NK-92 (cell line): ENCODE data around the gene FAM124B.

Experiments used
- DNase-seq: peaks from one replicate; lab custom pipeline; 2025; ENCODE audit not compliant: unreplicated experiment; lab: John Stamatoyannopoulos, UW

Gene FAM124B, protein sequence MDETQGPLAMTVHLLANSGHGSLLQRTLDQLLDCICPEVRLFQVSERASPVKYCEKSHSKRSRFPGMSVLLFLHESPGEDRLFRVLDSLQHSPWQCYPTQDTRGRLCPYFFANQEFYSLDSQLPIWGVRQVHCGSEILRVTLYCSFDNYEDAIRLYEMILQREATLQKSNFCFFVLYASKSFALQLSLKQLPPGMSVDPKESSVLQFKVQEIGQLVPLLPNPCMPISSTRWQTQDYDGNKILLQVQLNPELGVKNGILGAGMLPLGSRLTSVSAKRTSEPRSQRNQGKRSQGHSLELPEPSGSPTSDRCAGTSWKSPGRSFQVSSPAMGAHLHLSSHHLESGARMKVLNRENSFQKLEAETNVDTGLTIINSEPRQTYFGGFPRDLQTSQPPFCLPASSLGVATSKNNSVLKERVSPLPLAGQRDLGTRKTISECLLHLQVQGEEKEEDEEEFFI

DNA sequence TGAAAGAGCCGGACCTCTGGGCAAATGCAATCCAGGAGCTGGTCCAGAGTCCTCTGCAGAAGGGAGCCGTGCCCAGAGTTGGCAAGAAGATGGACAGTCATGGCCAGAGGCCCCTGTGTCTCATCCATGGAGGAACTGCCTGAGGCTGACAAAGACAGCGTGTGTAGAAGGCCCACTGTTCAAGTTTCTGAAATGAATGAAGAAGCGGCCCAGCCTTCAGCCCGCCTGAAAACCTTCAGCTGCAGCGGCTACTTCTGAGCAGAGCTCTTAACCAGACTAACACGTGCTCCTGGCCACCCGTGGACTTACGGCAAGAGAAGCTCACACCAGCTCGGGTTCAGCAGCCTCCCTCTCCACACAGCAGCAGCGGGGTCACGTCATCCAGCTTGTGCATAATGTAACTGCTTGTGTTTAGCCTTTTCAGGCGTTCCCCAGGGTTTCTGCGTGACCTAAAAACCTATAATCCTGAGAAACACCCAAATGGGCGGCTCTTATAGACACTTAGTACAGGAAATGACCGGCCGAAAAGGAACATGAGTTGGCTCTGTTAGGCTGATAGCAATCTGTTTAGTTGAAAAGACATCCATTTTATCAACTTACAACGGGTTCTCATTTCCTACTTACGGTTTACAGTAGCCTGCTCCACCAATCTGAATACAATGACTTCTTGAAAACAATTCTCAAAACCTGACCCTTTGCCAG, at the start of gene FAM124B:
TSS of gene FAM124B (minus strand) at position 467 of the 702 bp plus-strand sequence. CDS start at position 128, 339 bp downstream.
- DNase-seq = no peak

DNA sequence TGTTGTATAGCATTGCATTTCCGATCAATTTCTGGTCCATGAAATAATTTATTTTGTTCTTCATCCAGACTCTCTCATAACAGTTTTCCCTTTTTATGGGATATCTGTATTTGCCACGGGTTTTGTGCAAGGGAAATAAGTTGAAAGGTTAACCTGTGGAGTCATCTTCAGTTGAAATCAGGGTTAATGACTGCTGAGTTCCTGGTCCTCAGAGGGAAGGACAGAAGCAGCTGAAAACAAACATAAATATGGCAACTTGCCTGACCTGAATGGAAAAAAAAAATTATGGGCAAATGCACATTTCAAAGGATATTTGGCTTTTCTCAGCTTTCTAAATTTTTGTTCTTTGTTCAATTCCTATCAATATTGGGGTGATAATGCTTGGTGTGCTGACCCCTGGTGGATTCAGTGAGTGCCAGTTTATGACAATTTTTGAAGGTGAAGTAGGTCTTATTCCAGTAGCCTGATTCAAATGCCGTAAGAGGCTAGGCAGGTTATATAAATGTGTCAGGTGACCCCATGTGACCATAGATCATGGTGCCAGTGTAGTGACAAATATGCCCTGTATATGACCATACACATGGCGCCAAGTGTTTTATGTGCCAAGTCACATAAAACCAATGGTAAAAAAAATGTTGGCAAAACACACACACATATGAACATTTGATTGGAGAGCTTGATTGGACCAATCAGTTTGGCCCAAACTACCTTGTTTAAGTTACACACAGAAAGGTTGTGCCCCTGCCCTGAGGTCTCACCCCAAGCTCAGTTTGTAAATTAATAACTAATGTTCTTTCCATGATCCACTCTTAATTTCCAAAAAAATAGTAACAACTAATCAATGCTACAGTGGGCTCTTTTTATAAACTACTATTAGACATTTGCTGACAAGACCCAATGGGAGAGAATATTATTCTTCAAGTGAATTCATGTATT, 47.6 kb upstream of the FAM124B start:
- DNase-seq = no peak

DNA sequence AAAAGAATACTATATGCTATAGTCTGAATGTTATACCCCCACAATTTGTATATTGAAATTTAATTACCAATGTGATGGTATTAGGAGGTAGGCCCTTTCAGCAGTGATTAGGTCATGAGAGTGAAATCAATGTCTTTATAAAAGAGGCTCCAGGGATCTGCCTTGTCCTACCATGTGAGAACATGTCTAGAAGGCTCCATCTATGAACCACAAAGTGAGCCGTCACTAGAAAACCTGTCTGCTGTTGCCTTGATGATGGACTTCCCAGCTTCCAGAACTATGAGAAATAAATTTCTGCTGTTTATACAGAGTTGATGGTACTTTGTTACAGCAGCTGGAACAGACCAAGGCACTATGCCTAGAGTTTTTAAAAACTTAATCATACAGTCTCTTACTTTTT, 46.3 kb upstream of the FAM124B start:
- no peak for DNase-seq

DNA sequence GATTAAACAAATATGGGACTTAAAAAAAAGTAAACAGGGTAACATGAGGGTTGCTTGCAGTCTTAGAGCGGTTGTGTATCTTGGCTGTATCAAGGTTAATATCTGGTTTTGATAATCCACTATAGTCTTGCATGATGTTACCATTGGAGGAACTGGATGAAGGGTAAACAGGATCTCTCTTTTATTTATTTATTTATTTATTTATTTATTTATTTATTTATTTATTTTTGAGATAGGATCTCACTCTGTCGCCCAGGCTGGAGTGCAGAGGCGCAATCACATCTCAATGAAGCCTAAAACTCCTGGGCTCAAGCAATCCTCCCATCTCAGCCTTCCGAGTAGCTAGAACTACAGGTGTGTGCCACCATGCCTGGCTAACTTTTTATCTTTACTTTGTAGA, 42.9 kb upstream of the FAM124B start:
- DNase-seq = no peak

DNA sequence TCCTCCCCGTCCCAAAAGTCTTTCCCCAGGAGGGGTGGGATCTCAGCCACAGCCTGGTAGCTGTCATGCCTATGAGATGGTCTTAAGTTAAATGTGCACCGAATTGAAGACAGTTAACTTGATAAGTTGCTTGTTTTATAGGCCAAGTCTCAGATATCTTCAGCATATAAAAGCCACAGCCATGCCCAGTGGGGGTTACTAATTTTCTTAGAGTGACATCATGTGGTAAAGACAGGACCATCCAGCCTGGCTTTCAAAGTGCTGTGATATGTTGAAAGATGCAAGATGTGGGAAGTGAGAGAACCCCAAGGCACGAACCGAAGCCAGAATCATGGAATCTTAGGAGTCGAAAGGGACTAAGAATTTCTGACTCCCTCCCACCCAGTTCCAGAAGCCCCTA, 42.1 kb upstream of the FAM124B start:
- DNase-seq = no peak

DNA sequence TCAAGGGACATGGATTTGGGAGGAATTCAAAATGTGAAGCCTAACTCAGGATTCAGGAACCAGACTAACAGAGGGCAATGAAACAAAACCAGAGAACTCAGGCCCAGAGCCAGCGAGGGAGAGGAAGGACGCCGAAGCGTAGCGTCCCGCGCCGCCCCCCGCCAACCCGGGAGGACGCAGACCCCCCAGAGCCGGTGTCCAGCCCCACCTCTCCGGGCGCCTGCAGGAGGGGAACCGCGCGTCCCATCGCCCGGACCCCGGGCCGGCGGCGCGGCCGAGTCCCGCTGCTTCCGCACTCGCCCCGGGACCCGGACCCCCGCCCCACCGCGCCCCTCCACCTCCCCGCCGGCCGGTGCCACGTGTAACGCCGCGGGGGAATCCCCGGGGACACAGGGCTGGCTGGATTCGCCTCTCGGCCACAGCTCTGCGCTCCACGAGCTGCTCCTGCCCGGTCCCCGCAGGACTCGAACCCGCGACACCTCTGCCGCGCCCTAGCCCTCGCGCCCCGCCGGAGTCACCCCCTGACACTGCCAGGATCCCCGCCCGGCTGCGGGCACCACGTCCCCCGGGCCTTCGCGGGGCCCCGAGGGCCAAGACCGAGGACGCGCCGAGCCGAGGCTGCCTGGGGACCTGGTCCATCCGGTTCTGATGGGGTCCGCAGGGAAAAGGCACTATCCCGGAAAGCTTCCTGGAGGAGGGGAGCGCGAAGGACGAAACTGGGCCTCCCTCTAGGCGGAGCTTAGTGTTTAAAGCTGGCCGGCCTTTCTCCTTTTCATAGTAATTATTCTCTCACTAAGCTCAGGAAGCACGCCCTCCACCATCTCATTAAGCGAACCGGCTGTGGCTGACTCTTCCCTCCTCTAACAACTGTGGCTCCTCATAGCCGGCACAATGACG, 40.4 kb upstream of the FAM124B start:
- DNase-seq = no peak

DNA sequence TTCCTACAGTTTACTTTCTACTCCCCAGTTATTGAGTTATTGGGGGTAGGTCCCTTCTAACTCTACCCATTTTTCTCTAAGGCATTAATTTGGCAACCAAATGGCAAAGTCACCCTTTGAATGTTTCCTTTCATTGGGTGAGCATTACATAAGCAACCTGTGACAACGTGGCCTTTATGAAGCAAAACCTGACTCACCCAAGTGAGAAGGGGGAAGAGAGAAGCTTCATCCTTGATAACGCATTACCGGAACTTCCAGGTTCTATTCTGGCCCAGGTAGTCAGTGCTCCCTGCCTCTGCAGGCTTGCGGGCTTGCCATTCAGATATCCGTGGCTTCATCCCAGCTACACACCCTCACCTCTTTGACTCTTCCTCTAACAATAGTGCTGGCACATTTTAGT, 39.1 kb upstream of the FAM124B start:
- DNase-seq = no peak

DNA sequence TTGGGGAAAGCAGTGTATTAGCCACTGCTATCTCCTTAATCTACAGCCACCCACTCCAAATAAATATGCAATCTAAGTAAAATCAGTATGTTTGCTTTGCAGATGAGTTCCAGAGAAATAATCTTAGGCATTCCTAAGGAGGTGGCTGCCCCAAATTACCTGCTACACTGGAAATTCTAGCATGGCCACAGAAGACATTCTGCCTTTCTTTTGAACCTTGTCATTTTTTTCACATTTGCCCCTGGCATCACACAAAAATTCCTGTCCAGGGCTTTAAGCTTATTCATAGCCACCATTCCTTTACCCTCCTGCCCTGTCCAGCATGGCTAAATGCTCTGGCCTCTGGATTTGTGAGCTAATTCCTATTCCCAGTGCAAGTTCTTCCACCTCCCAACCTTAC, 36.8 kb upstream of the FAM124B start:
- no peak for DNase-seq

DNA sequence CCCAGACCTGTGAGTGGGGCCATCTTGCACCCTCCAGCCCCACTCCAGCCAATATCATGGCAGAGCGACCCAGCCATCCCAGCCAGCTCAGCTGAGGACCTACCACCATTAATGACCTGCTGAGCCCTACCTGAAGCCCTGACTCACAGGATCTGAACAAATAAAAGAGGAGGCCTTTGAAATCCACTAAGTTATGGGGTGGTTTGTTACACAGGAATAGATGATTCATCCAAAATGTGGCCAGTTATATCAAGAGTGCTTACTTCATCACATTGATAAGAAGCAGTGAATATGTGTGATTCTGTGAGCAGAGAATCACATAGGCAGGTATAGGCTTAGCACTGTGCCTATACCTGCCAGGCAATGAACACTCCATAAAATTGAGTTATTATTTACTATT, 34.7 kb upstream of the FAM124B start:
- DNase-seq = no peak

DNA sequence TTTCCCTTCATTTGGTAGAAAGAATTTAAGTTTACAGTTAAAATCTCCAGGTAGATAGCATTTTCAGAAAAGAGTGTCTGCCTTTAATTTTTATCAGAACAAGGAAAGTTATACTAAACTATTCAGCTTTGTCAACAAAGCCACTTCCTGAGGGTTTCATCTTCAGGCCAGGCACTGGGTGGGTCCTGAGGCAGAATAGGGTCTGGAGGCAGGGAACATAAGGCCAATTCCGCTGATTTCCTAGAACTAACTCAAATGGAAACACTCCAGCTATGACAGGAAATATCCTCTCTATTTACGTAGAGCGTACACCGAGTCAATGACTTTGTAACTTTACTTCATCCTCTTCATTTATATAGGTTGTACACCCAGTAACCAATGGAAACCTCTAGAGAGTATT, 32.7 kb upstream of the FAM124B start:
- no peak for DNase-seq

DNA sequence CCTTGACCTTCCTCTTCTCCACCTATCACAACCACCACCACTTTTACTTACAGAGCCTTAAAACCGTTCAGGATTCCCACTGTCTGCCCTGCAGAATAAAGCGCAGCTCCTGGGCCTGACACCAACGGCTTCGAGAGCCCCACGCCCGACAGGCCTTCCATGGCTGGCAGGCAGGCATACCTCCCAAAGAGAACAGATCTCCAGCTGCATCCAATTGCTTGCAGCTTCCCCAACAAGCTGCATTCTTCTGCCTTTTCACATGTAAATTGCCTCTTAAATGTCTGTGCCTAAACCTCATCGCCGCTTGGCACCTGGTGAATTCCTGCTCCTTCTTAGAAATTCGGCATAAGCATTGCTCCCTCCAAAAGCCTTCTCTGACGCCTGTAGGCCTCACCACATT, 31.5 kb upstream of the FAM124B start:
- DNase-seq = no peak

DNA sequence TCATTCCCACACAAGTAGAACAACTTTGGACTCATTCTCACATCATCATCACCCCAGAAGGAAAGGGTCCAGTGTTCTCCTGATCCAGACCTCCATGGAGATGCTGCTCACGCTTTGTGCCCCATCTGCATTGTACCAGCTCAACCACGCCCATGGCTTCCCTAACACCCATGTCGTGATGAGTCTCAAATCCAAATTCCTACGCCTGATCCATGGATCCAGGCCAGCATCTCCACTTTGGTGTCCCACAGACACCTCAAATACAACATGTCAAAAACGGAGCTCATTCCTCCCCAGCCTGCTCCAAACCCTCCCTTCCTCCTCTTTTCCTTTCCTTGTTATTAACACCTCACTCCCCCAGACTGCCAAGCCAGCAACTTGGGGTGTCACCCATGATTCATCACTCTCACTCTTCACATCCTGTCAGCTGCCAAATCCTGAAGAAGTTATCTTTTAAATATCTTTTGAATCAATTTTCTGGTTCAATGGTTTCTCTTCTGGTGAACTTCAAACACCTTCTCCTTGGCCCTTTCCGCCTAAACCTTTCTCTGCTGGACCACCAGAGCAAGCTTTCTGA, 30.2 kb upstream of the FAM124B start:
- DNase-seq = no peak

DNA sequence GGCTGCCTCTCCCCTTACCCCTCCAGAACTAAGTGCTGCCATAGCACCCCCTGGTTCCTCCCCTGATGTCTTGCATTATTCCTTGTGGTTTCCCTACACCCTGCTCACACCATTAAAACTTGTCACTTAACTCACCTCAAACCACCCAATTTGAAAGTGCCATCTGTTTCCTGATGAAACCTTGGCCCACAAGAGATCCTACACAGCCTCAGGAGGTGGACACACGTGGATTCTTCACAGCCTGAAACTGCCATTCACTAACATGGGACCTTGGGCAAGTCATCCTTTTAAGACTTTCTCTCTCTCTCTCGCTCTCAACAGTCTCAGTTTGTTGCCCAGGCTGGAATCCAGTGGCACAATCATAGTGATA, 27.5 kb upstream of the FAM124B start:
- no peak for DNase-seq

DNA sequence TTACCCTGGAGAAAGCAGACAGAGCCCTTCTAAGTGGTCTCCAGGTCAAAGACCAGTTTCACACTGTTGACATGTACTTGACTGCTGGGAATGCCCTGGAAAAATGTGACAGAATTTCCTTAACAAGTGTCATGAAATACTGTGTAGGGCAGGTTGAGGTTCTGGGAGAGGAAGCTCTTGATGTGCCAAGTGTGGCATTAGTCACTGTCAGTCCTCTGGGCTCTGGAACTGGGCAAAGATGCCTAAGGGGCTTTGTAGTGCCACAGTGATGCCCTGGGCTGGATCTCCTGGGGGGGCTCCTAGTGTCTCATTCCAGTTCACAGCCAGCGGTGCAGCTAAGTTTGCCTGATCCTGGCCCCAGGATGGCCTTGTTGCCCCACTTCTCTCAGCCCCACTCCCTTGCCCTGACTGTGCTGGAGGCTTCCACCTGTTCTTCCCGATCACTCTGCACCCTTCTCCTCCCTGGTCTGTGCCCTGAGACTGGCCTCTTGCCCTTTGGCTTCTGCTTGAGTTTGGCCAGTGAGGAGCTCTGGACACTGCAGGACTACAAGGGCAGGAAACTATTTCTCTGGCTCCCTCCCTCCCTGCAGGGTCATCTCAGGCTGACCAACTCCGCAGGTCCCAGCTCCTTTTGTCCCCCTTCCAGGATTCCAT, 27.0 kb upstream of the FAM124B start:
- no peak for DNase-seq

DNA sequence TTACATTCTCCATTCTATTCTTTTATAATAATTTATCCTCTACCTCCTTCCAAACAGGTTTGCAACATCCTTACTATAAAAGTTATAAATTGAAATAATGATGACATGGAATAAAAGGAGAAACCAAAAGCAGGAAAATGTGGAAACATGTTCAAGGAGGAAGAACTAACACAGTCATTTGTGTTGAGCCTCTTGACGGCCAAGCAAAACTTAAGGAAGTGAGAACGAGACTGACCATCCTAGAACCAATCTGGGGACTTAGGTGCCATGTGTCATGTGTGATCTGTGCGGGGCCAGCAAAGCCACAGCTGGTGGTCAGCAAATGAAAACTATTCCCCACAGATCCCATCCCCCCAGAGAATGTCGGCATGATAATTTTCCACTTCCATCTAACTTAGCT, 25.6 kb upstream of the FAM124B start:
- no peak for DNase-seq

DNA sequence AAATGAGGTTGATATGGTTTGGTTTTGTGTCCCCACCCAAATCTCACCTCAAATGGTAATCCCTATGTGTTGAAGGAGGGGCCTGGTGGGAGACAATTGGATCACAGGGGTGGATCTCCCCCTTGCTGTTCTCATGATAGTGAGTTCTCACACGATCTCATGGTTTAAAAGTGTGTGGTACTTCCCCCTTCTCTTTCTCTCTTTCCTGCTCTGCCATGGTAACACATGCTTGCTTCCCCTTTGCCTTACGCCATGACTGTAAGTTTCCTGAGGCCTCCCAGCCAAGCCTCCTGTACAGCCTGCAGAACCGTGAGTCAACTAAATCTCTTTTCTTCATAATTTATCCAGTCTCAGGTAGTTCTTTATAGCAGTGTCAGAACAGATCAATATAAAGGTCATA, 24.7 kb upstream of the FAM124B start:
- DNase-seq = no peak

DNA sequence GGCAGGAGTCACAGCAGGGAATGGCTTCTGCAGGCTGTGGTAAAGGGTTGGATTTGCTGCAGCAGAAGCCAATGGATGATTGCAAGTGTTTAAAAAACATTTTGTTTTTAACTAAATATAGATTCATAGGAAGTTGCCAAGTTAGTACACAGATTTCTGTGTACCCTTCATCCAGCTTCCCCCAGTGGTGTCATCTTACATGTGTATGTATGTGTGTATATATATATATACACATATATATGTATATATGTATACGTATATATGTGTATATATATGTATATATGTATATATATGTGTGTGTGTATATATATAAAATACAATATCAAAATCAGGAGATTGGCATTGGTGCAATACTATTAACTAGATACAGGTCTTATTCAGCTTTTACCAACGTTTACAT, 19.2 kb upstream of the FAM124B start:
- DNase-seq = no peak

DNA sequence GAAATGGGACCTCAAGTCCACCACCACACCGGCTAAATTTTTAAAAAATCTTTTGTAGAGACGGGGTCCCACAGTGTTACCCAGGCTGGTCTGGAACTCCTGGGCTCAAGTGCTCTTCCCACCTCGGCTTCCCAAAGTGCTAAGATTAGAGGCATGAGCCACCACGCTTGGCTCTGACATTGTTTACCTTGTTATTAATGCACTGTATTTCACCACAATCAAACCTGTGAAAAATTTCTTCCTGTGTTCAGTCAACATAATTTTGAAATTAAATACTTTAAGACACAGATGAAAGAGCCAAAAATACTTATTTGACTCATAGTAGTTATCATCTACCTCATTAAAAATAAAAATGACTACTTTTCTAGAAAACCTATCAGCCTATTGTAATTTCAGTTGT, 16.0 kb upstream of the FAM124B start:
- DNase-seq = no peak

DNA sequence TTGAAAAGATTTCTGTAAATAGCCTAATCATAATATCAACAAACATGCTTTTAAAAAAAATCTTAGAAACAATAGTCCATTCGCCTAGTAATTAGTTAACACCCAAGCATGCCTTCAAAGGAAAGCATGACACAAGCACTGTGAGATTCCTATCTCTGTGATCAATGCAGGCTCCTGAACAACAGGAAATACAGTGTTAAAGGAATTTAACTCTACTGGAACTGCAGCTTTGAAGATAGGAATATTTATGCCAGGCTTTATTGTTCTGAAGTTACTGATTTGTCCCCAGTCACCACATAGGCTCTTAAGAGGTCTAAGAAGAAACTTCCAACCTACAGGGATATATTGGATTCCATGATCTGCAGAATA, 15.4 kb upstream of the FAM124B start:
- DNase-seq = no peak
